Breast epithelium (tissue), 4 donors: ENCODE measurements around the gene MT1X. TPM values are rescaled to one million over a fixed set of nuclear protein-coding genes. Genes with fewer than 3 reads are reported as not detected.

Experiments
- DNase-seq, 2 donors: peaks; one replicate each; pipeline ENCODE4 v3.0.0-alpha.2; 2019; ENCODE audit warnings: low spot score in 2 of 2
- H3K27ac ChIP-seq, 2 donors: fragments of 200-600 bp; sonication (generic) in 1 of 2; one replicate each; pipeline ENCODE4 v1.5.1; 2016 to 2019; ENCODE audit warnings: mild to moderate bottlenecking in 1 of 2
- H3K27me3 ChIP-seq, 2 donors: fragments of 200-600 bp; sonication (generic) in 1 of 2; one replicate each; pipeline versions ENCODE4 v1.5.1 to v1.6.0; 2017 to 2019; ENCODE audit warnings: control low read depth in 1 of 2, mild to moderate bottlenecking in 1 of 2
- H3K36me3 ChIP-seq: fragments of 200-600 bp; one replicate; pipeline ENCODE4 v1.5.1; 2019
- H3K4me1 ChIP-seq, 2 donors: fragments of 200-600 bp; sonication (generic); one replicate each; pipeline ENCODE4 v1.5.1; 2016 to 2019; ENCODE audit warnings: control low read depth in 1 of 2
- H3K4me3 ChIP-seq, 3 donors: fragments of 200-600 bp; sonication (generic); 1 replicate in 2 of 3; 2 replicates in 1 of 3; pipeline ENCODE4 v1.5.1; 2016 to 2019; ENCODE audit warnings: mild to moderate bottlenecking in 3 of 3, moderate library complexity in 2 of 3
- H3K9me3 ChIP-seq, 2 donors: fragments of 200-600 bp; sonication (generic) in 1 of 2; one replicate each; pipeline ENCODE4 v1.5.1; 2016 to 2019; ENCODE audit warnings: control low read depth in 1 of 2
- POLR2A ChIP-seq: fragments of 450-650 bp; IDR thresholded peaks from one replicate; pipeline ENCODE4 v1.6.1; 2016; ENCODE audit warnings: antibody characterized with exemption, mild to moderate bottlenecking, moderate library complexity
- POLR2AphosphoS5 ChIP-seq, 3 donors: sonication (generic); formaldehyde crosslinking; IDR thresholded peaks; one replicate each; pipeline ENCODE4 v1.6.1; 2017; ENCODE audit warnings: antibody characterized with exemption in 3 of 3
- intact Hi-C: fragments of 100-400 bp; cut with DNase I; formaldehyde crosslinking; loops from one replicate; pipeline ENCODE4 v1.15.1; 2023; ENCODE audit warnings: low total_unique reads
- total RNA-seq, 3 donors: library from RNA; depleted of rRNA; stranded (reverse); fragments of >200 nt; gene quantifications; one replicate each; pipeline ENCODE4 v1.1.0, GENCODE V29; 2016
- TF ChIP-seq, protein P1 (sequence below), 3 donors: fragments of 450-650 bp; IDR thresholded peaks; one replicate each; pipeline ENCODE4 v1.5.1; 2016 to 2017; ENCODE audit warnings: antibody characterized with exemption in 3 of 3, mild to moderate bottlenecking in 3 of 3, moderate library complexity in 3 of 3

MT1X gene
- total RNA-seq, 3 donors from 2014 or later, result 2,679 to 5,417 (median 3,885) TPM

DNA sequence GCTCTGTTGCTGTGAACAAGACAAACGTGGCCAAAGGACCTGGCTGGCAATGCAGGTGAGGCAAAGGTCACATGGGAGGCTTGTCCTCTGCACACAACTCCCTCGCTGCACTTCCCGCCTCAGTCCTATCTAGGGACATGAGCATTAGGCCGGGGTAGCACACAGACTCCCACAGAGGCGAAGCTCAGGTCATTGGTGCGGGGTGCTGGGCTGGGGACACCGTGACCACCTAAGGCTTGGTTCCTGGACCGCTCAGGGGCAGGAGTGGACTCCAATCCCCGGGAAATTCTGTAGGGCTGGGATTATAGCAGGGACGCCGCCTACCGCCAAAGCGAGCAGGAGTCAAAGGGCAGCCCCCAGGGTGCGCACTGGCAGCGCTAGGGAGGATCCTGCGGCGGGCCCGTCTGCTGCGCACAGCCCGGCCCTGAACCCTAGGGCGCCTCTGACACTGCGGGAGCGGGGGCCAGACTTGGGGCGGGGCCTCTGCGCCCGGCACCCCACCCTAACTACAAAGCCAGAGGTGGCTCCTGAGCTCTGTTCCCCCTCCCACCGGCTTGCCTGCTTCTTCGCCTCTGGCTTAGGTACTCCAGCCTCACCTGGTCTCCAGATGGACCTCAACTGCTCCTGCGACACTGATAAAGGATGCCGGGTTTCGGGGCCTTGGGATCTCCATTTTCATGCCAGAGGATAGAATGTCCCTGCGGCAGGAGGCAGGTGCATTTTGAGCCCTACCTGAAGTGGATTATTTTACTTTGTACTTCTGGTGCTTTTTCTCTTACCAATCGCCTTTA is 34.4 kb upstream of the MT1X start:
- DNase-seq, result no peak
- H3K27me3 ChIP-seq, result no peaks in the 10 kb centered on the region
- no peaks in the 10 kb centered on the region for H3K4me1 ChIP-seq
- H3K4me3 ChIP-seq, result no peak overlapping the region
- intact Hi-C loops, result no loop called here
- no peaks in the 10 kb centered on the region for H3K36me3 ChIP-seq
- TF ChIP-seq POLR2AphosphoS5 (IDR thresholded peaks at IDR 0.05), result no peak
- TF ChIP-seq, protein P1, sequence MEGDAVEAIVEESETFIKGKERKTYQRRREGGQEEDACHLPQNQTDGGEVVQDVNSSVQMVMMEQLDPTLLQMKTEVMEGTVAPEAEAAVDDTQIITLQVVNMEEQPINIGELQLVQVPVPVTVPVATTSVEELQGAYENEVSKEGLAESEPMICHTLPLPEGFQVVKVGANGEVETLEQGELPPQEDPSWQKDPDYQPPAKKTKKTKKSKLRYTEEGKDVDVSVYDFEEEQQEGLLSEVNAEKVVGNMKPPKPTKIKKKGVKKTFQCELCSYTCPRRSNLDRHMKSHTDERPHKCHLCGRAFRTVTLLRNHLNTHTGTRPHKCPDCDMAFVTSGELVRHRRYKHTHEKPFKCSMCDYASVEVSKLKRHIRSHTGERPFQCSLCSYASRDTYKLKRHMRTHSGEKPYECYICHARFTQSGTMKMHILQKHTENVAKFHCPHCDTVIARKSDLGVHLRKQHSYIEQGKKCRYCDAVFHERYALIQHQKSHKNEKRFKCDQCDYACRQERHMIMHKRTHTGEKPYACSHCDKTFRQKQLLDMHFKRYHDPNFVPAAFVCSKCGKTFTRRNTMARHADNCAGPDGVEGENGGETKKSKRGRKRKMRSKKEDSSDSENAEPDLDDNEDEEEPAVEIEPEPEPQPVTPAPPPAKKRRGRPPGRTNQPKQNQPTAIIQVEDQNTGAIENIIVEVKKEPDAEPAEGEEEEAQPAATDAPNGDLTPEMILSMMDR (IDR thresholded peaks at IDR 0.05), result no peak
- no peak for TF ChIP-seq POLR2A
- H3K27ac ChIP-seq, result no peak overlapping the region
- no peaks in the 10 kb centered on the region for H3K9me3 ChIP-seq

DNA sequence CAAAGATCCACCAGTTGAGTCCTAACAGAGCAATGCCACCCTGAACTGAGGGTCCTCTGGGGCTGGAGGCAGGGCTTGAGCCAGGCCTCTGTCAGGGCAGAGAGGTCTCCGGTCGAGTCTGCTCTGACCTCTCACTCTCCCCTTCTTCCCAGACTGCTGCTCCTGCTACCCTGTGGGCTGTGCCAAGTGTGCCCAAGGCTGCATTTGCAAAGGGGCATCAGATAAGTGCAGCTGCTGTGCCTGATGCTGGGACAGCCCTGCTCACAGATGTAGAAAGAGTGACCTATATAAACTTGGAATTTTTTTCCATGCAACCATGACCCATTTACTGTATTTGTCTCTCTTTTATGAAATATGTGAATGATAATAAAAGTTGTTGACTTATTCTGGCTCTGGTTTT is 33.0 kb upstream of the MT1X start:
- intact Hi-C loops, result no loop called here
- Histone ChIP-seq H3K27me3 (no peaks in the 10 kb centered on the region), H3K4me1 (no peaks in the 10 kb centered on the region)

DNA sequence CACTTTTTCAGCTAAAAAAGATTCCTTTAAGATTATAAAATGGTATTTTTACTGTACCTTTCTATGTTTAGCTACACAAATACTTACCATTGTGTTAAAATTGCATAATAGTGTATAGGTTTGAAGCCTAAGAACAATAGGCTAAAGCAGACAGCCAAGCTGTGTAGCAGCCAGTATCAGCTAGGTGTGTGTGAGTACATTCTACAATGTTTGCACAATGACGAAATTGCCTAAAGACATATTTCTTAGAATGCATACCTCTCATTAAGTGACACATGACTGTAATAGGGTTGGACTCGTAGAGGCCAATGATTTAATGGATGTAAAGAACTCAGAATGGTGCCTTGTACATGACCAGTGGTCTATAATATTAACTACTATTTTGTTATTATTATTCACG is 32.5 kb upstream of the MT1X start:
- intact Hi-C loops, result no loop called here
- H3K27me3 ChIP-seq, result no peaks in the 10 kb centered on the region

More for the DNA sequence above, 33.0 kb upstream of the MT1X start:
- no peak overlapping the region for H3K4me3 ChIP-seq
- H3K27ac ChIP-seq, result no peak overlapping the region
- no peaks in the 10 kb centered on the region for H3K9me3 ChIP-seq
- TF ChIP-seq, protein P1 (IDR thresholded peaks at IDR 0.05), result no peak
- TF ChIP-seq POLR2AphosphoS5 (IDR thresholded peaks at IDR 0.05), result no peak
- no peak for TF ChIP-seq POLR2A
- DNase-seq, result no peak
- no peaks in the 10 kb centered on the region for H3K36me3 ChIP-seq

DNA sequence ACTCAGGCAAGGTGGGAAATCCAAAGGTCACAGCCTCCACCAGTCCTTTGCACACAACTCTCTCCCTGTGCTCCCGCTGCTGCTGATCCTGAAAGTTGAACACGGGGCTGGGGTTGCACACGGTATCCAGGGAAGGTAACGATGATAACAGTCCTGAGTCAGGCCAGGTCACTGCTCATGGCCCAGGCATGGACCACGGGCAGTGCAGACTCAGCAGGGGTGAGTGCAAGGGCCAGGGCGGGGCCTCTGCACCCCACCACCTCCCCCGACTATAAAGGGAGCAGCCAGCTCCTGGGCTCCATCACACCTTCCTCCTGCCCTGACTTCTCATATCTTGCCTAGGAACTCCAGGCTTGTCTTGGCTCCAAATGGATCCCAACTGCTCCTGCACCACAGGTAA is 30.7 kb upstream of the MT1X start, which contains the start of gene MT1B:
MT1B (plus strand) TSS at position 301 of the 400 bp plus-strand sequence; CDS start at position 369, 68 bp downstream.
- Histone ChIP-seq H3K27me3 (no peaks in the 10 kb centered on the region), H3K4me3 (no peak within 1 kb of the TSS), H3K27ac (no peak within 1 kb of the TSS), H3K36me3 (no peaks in the 10 kb centered on the region), H3K4me1 (no peaks in the 10 kb centered on the region), H3K9me3 (no peaks in the 10 kb centered on the region)
- TF ChIP-seq POLR2AphosphoS5 (IDR thresholded peaks at IDR 0.05), result no peak
- TF ChIP-seq, protein P1 (IDR thresholded peaks at IDR 0.05), result no peak
- no peak for TF ChIP-seq POLR2A
- intact Hi-C loops, result no loop called here
- no peak for DNase-seq

More for the DNA sequence above, 32.5 kb upstream of the MT1X start:
- Histone ChIP-seq H3K36me3 (no peaks in the 10 kb centered on the region), H3K27ac (no peak overlapping the region), H3K4me3 (no peak overlapping the region), H3K4me1 (no peaks in the 10 kb centered on the region), H3K9me3 (no peaks in the 10 kb centered on the region)
- DNase-seq, result no peak
- TF ChIP-seq POLR2AphosphoS5 (IDR thresholded peaks at IDR 0.05) (no peak), POLR2A (no peak)
- TF ChIP-seq, protein P1 (IDR thresholded peaks at IDR 0.05), result no peak

GRCh38 chr16:56652600-56652999 is 29.7 kb upstream of the MT1X start:
- intact Hi-C loops, result no loop called here
- no peak for TF ChIP-seq POLR2AphosphoS5 (IDR thresholded peaks at IDR 0.05)
- TF ChIP-seq, protein P1 (IDR thresholded peaks at IDR 0.05), result no peak
- no peak for TF ChIP-seq POLR2A
- H3K9me3 ChIP-seq, result no peaks in the 10 kb centered on the region
- no peak overlapping the region for H3K4me3 ChIP-seq
- no peak overlapping the region for H3K27ac ChIP-seq
- H3K4me1 ChIP-seq, result no peaks in the 10 kb centered on the region
- no peak for DNase-seq
- H3K27me3 ChIP-seq, result no peaks in the 10 kb centered on the region
- no peaks in the 10 kb centered on the region for H3K36me3 ChIP-seq
